ENCODE results near the gene LRRC45.

The LRRC45 gene

DNA sequence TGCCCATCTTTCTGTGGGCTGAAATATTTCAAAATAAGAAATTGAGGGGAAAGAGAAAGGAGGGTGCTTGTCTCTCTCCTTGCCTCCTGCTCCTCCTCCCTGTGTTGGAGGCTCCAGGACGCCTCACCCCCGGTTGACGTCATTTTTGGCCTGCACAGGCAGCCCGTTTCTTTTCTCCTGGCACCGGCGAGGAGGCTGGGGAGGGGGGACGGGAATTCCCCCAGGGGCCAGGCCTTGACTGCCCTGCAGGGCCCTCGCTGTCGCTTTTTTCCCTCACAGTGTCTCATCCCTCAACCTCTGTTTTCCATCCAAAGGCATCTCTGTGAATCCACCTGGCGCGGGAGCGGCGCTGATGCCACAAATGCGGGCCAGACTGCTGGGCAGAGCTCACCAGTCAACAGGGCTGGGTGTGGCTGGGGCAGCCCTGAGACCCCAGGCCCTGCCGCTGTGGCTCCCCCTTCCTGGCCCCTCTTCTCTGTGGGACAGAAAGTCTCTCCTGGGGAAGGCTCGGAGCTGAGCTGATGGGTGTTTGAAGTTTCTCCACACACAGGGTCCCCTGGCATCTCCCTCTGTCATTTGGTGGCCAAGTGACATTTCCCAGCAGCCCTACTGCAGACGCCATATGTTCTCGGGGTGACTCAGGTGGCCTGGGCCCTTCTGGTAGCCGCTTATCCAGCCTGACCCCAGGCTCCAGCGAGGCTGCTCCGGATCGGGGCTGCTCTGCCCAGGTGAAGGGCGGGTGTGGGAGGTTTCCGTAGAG is 16.5 kb upstream of the LRRC45 start:
- Histone ChIP-seq H2AFZ (ENCODE audit: low read length) (no peak overlapping the region), H3K18ac (ENCODE audit: low read length) (peak overlapping the region; percentile 38), H3K23ac (ENCODE audit: low read depth, low read length, poor library complexity) (no peak overlapping the region), H3K4ac (ENCODE audit: low read length) (no peak overlapping the region), H2AK5ac (ENCODE audit: low read depth, low read length) (no peak overlapping the region), H3K27ac (replicated peaks; ENCODE audit: low read length) (no peak overlapping the region), H2BK15ac (ENCODE audit: low read length) (no peak overlapping the region), H3K79me1 (ENCODE audit: low read depth, low read length) (peaks cover 7% of the 10 kb centered on the region), H2BK12ac (ENCODE audit: low read length) (no peak overlapping the region), H3K9me3 (replicated peaks in 1 of 2; ENCODE audit: control insufficient read depth in 2 of 2, insufficient read depth in 1 of 2, low read depth in 1 of 2, low read length in 2 of 2) (no peaks in the 10 kb centered on the region), H3K4me2 (ENCODE audit: insufficient read depth, low read length, poor library complexity, severe bottlenecking) (no peak overlapping the region), H3K4me1 (ENCODE audit: control insufficient read depth in 2 of 2, insufficient read depth in 1 of 2, low read depth in 1 of 2, low read length in 2 of 2) (peaks cover 4 to 11% of the 10 kb centered on the region in 2 donors), H3K14ac (ENCODE audit: low read length) (no peak overlapping the region), H4K91ac (ENCODE audit: low read depth, low read length, poor library complexity) (no peak overlapping the region), H3K4me3 (ENCODE audit: low read length in 2 of 2) (no peak overlapping the region), H3K27me3 (ENCODE audit: control insufficient read depth in 3 of 3, insufficient read depth in 3 of 3, low read depth in 1 of 3, low read length in 3 of 3) (no peaks in the 10 kb centered on the region), H3K9ac (ENCODE audit: low read depth, low read length, poor library complexity) (peak overlapping the region; percentile 4), H2BK120ac (ENCODE audit: low read depth, low read length) (no peak overlapping the region), H2BK5ac (ENCODE audit: low read length) (peak overlapping the region; percentile 39), H3K36me3 (replicated peaks in 1 of 2; ENCODE audit: control insufficient read depth in 2 of 2, insufficient read depth in 2 of 2, low read length in 2 of 2) (no peaks in the 10 kb centered on the region), H4K8ac (ENCODE audit: low read depth, low read length) (peak overlapping the region; percentile 48)
- WGBS, 2 donors (ENCODE audit: extremely low coverage in 2 of 2, insufficient read length in 2 of 2, insufficient replicate concordance in 1 of 2): no CpG with 5 or more reads among the region's 24 CpGs
- DNase-seq (ENCODE audit: low spot score): no peak

DNA sequence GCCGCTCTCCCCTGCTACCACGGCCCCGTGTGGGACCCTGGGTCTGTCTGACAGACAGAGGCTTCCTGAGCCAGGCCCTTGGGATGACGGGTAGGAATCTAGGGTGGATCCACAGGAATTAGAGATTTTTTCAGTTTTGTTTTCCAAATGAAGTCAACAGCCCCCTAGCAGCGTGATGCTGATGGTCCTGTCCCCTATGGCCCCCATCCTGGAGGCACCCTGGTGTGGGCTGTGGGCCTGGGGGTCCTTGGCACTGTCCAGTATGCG is 15.9 kb upstream of the LRRC45 start:
- no peak overlapping the region for H3K23ac ChIP-seq (ENCODE audit: low read depth, low read length, poor library complexity)
- no peak overlapping the region for H4K91ac ChIP-seq (ENCODE audit: low read depth, low read length, poor library complexity)
- no peak overlapping the region for H2BK12ac ChIP-seq (ENCODE audit: low read length)
- no peak overlapping the region for H2BK120ac ChIP-seq (ENCODE audit: low read depth, low read length)
- no peak overlapping the region for H4K8ac ChIP-seq (ENCODE audit: low read depth, low read length)
- H3K9me3 ChIP-seq (replicated peaks in 1 of 2; ENCODE audit: control insufficient read depth in 2 of 2, insufficient read depth in 1 of 2, low read depth in 1 of 2, low read length in 2 of 2): no peaks in the 10 kb centered on the region
- H3K27ac ChIP-seq (replicated peaks; ENCODE audit: low read length): no peak overlapping the region
- whole genome bisulfite sequencing, 2 donors (ENCODE audit: extremely low coverage in 2 of 2, insufficient read length in 2 of 2, insufficient replicate concordance in 1 of 2): no CpG with 5 or more reads among the region's 6 CpGs
- no peak overlapping the region for H2AFZ ChIP-seq (ENCODE audit: low read length)
- H3K36me3 ChIP-seq (replicated peaks in 1 of 2; ENCODE audit: control insufficient read depth in 2 of 2, insufficient read depth in 2 of 2, low read length in 2 of 2): peaks cover 0 to 4% of the 10 kb centered on the region in 2 donors
- H3K4me3 ChIP-seq (ENCODE audit: low read length in 2 of 2): no peak overlapping the region
- H3K4me2 ChIP-seq (ENCODE audit: insufficient read depth, low read length, poor library complexity, severe bottlenecking): no peak overlapping the region
- H3K27me3 ChIP-seq (ENCODE audit: control insufficient read depth in 3 of 3, insufficient read depth in 3 of 3, low read depth in 1 of 3, low read length in 3 of 3): no peaks in the 10 kb centered on the region
- DNase-seq (ENCODE audit: low spot score): no peak
- H3K4ac ChIP-seq (ENCODE audit: low read length): no peak overlapping the region
- H3K9ac ChIP-seq (ENCODE audit: low read depth, low read length, poor library complexity): no peak overlapping the region
- no peak overlapping the region for H2BK15ac ChIP-seq (ENCODE audit: low read length)
- H3K4me1 ChIP-seq (ENCODE audit: control insufficient read depth in 2 of 2, insufficient read depth in 1 of 2, low read depth in 1 of 2, low read length in 2 of 2): peaks cover 3 to 14% of the 10 kb centered on the region in 2 donors
- H2AK5ac ChIP-seq (ENCODE audit: low read depth, low read length): no peak overlapping the region
- H3K14ac ChIP-seq (ENCODE audit: low read length): no peak overlapping the region
- peaks cover 7% of the 10 kb centered on the region for H3K79me1 ChIP-seq (ENCODE audit: low read depth, low read length)
- H3K18ac ChIP-seq (ENCODE audit: low read length): peak overlapping the region; percentile 38
- peak overlapping the region; percentile 39 for H2BK5ac ChIP-seq (ENCODE audit: low read length)

DNA sequence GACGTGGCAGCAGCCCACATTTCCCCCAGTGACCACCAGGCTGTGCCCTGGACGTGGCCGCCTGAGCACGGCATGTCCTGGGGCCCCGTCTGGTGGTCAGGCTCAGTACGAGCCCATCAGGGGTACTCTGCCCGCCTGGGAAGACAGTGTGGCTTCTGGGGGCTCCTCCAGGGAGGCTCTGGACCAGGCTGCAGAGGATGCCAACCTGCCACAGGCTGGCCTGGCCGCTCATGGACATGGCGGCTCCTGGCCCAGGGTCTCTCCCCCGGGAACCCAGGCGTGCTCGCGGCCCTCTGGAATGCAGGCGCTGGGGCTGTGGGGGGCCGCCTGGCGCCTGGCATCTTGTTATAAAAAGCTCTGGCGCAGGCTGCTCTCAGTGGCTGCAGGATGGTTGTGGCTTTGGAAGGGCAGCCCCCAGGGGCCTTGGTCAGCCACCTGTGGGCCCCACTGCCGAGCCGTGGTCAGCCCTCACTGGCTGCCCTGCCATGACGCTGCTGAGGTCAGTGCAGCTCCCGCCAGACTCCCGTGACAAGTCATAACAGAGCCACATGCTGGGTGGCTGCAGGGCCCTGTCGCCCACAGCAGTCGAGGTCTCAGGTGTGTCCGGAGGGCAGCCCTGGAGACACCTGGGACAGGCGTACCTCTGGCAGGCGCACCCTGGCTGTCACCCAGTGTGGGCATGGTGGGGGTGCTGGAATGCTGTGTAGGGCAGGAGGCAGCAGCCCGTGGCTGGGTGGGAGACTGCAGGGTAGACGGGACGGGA is 15.4 kb upstream of the LRRC45 start:
- H3K4ac ChIP-seq (ENCODE audit: low read length): no peak overlapping the region
- no peak overlapping the region for H3K4me3 ChIP-seq (ENCODE audit: low read length in 2 of 2)
- H2BK15ac ChIP-seq (ENCODE audit: low read length): no peak overlapping the region
- no peak overlapping the region for H3K4me2 ChIP-seq (ENCODE audit: insufficient read depth, low read length, poor library complexity, severe bottlenecking)
- no peaks in the 10 kb centered on the region for H3K9me3 ChIP-seq (replicated peaks in 1 of 2; ENCODE audit: control insufficient read depth in 2 of 2, insufficient read depth in 1 of 2, low read depth in 1 of 2, low read length in 2 of 2)
- H2BK120ac ChIP-seq (ENCODE audit: low read depth, low read length): no peak overlapping the region
- peak overlapping the region; percentile 38 for H3K14ac ChIP-seq (ENCODE audit: low read length)
- H3K79me1 ChIP-seq (ENCODE audit: low read depth, low read length): peaks cover 7% of the 10 kb centered on the region
- peak overlapping the region; percentile 73 for H3K23ac ChIP-seq (ENCODE audit: low read depth, low read length, poor library complexity)
- H3K9ac ChIP-seq (ENCODE audit: low read depth, low read length, poor library complexity): peak overlapping the region; percentile 81
- WGBS, 2 donors (ENCODE audit: extremely low coverage in 2 of 2, insufficient read length in 2 of 2, insufficient replicate concordance in 1 of 2): no CpG with 5 or more reads among the region's 30 CpGs
- peaks cover 0 to 4% of the 10 kb centered on the region in 2 donors for H3K36me3 ChIP-seq (replicated peaks in 1 of 2; ENCODE audit: control insufficient read depth in 2 of 2, insufficient read depth in 2 of 2, low read length in 2 of 2)
- H4K8ac ChIP-seq (ENCODE audit: low read depth, low read length): no peak overlapping the region
- no peak for DNase-seq (ENCODE audit: low spot score)
- no peak overlapping the region for H4K91ac ChIP-seq (ENCODE audit: low read depth, low read length, poor library complexity)
- H3K18ac ChIP-seq (ENCODE audit: low read length): peak overlapping the region; percentile 57
- no peaks in the 10 kb centered on the region for H3K27me3 ChIP-seq (ENCODE audit: control insufficient read depth in 3 of 3, insufficient read depth in 3 of 3, low read depth in 1 of 3, low read length in 3 of 3)
- peak overlapping the region; percentile 41 for H2BK12ac ChIP-seq (ENCODE audit: low read length)
- H3K4me1 ChIP-seq (ENCODE audit: control insufficient read depth in 2 of 2, insufficient read depth in 1 of 2, low read depth in 1 of 2, low read length in 2 of 2): peaks cover 3 to 17% of the 10 kb centered on the region in 2 donors
- H3K27ac ChIP-seq (replicated peaks; ENCODE audit: low read length): no peak overlapping the region
- no peak overlapping the region for H2AFZ ChIP-seq (ENCODE audit: low read length)
- H2AK5ac ChIP-seq (ENCODE audit: low read depth, low read length): no peak overlapping the region
- H2BK5ac ChIP-seq (ENCODE audit: low read length): no peak overlapping the region

DNA sequence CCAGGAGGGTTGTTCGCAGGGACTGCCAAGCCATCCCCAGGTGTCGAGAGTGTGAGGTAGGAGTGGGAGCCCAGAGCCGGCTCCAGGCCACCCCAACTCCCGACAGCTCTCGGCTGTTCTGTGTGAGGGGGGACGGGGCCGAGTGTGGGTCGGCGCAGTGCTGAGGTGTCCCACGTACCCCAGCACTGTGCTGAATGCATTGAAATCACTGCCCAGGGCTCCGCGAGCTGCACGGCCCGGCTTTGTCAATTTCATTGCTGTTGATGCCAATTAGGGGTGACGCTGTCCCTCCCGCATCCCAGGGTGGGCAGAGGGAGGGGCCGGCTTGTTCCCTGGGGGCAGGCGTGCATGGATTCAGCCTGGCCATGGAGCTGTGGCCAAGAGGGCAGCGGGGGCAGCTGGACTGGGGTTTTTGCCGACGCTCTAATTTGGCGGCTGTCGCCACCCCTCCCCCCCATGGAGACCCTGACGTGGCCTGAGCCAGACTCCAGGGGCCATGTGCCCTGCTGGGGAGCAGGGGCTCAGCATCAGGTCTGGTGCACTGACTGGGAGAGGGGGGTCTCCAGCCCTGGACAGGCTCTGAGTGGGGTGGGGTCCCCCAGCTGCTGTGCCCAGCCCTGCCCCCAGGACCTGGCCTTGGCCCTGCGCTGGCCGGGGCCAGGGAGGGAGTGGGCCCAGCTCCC is 14.7 kb upstream of the LRRC45 start:
- Histone ChIP-seq H4K8ac (ENCODE audit: low read depth, low read length) (no peak overlapping the region), H3K9me3 (replicated peaks in 1 of 2; ENCODE audit: control insufficient read depth in 2 of 2, insufficient read depth in 1 of 2, low read depth in 1 of 2, low read length in 2 of 2) (no peaks in the 10 kb centered on the region), H2AK5ac (ENCODE audit: low read depth, low read length) (peak overlapping the region; percentile 46), H2BK120ac (ENCODE audit: low read depth, low read length) (no peak overlapping the region), H3K23ac (ENCODE audit: low read depth, low read length, poor library complexity) (peak overlapping the region; percentile 73), H2BK5ac (ENCODE audit: low read length) (peak overlapping the region; percentile 39), H4K91ac (ENCODE audit: low read depth, low read length, poor library complexity) (no peak overlapping the region), H3K4me3 (ENCODE audit: low read length in 2 of 2) (no peak overlapping the region), H3K4me1 (ENCODE audit: control insufficient read depth in 2 of 2, insufficient read depth in 1 of 2, low read depth in 1 of 2, low read length in 2 of 2) (peaks cover 2 to 19% of the 10 kb centered on the region in 2 donors), H3K4ac (ENCODE audit: low read length) (peak overlapping the region; percentile 66), H3K36me3 (replicated peaks in 1 of 2; ENCODE audit: control insufficient read depth in 2 of 2, insufficient read depth in 2 of 2, low read length in 2 of 2) (peaks cover 0 to 4% of the 10 kb centered on the region in 2 donors), H2BK15ac (ENCODE audit: low read length) (no peak overlapping the region), H3K27ac (replicated peaks; ENCODE audit: low read length) (no peak overlapping the region), H3K9ac (ENCODE audit: low read depth, low read length, poor library complexity) (peak overlapping the region; percentile 81), H3K4me2 (ENCODE audit: insufficient read depth, low read length, poor library complexity, severe bottlenecking) (no peak overlapping the region), H2BK12ac (ENCODE audit: low read length) (no peak overlapping the region), H3K27me3 (ENCODE audit: control insufficient read depth in 3 of 3, insufficient read depth in 3 of 3, low read depth in 1 of 3, low read length in 3 of 3) (no peaks in the 10 kb centered on the region), H3K79me1 (ENCODE audit: low read depth, low read length) (peaks cover 7% of the 10 kb centered on the region), H2AFZ (ENCODE audit: low read length) (no peak overlapping the region), H3K18ac (ENCODE audit: low read length) (no peak overlapping the region), H3K14ac (ENCODE audit: low read length) (no peak overlapping the region)
- WGBS, 2 donors (ENCODE audit: extremely low coverage in 2 of 2, insufficient read length in 2 of 2, insufficient replicate concordance in 1 of 2): no CpG with 5 or more reads among the region's 26 CpGs
- DNase-seq (ENCODE audit: low spot score): no peak
